Measurements from ENCODE around the gene ZIC1. TPM values are rescaled to one million over a fixed set of nuclear protein-coding genes. Genes with fewer than 3 reads are reported as not detected.

The ZIC1 gene
- total RNA-seq, 1 donor from 2014 or later: 12.8 TPM

- Mint-ChIP-seq H3K27ac (ENCODE audit: unreplicated experiment) (peak overlapping the region; percentile 87), H3K36me3 (ENCODE audit: low read depth) (peaks cover 8% of the 10 kb centered on the region), H3K4me3 (ENCODE audit: unreplicated experiment) (peak overlapping the region; percentile 64), H3K27me3 (ENCODE audit: low read depth) (peaks cover 53% of the 10 kb centered on the region), H3K4me1 (ENCODE audit: low read depth) (peaks cover 50% of the 10 kb centered on the region), H3K9me3 (ENCODE audit: low read depth) (no peaks in the 10 kb centered on the region)
- DNase-seq (ENCODE audit: low spot score): no peak
- TF ChIP-seq, protein P1, sequence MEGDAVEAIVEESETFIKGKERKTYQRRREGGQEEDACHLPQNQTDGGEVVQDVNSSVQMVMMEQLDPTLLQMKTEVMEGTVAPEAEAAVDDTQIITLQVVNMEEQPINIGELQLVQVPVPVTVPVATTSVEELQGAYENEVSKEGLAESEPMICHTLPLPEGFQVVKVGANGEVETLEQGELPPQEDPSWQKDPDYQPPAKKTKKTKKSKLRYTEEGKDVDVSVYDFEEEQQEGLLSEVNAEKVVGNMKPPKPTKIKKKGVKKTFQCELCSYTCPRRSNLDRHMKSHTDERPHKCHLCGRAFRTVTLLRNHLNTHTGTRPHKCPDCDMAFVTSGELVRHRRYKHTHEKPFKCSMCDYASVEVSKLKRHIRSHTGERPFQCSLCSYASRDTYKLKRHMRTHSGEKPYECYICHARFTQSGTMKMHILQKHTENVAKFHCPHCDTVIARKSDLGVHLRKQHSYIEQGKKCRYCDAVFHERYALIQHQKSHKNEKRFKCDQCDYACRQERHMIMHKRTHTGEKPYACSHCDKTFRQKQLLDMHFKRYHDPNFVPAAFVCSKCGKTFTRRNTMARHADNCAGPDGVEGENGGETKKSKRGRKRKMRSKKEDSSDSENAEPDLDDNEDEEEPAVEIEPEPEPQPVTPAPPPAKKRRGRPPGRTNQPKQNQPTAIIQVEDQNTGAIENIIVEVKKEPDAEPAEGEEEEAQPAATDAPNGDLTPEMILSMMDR (IDR thresholded peaks at IDR 0.05): no peak
These were observed 3.9 kb downstream of the ZIC1 start for GRCh38 chr3:147412917-147413685.

GRCh38 chr3:147413686-147414389 is 4.7 kb downstream of the ZIC1 start:
- DNase-seq (ENCODE audit: low spot score): no peak

GRCh38 chr3:147414390-147415138 is 5.4 kb downstream of the ZIC1 start:
- peak overlapping the region; percentile 29 for H3K4me3 Mint-ChIP-seq (ENCODE audit: unreplicated experiment)
- no peak overlapping the region for H3K27ac Mint-ChIP-seq (ENCODE audit: unreplicated experiment)
- peaks cover 8% of the 10 kb centered on the region for H3K36me3 Mint-ChIP-seq (ENCODE audit: low read depth)
- DNase-seq (ENCODE audit: low spot score): no peak
- no peaks in the 10 kb centered on the region for H3K9me3 Mint-ChIP-seq (ENCODE audit: low read depth)
- peaks cover 46% of the 10 kb centered on the region for H3K27me3 Mint-ChIP-seq (ENCODE audit: low read depth)
- TF ChIP-seq, protein P1 (IDR thresholded peaks at IDR 0.05): no peak
- H3K4me1 Mint-ChIP-seq (ENCODE audit: low read depth): peaks cover 51% of the 10 kb centered on the region

More at GRCh38 chr3:147413686-147414389, 4.7 kb downstream of the ZIC1 start:
- Mint-ChIP-seq H3K36me3 (ENCODE audit: low read depth) (peaks cover 8% of the 10 kb centered on the region), H3K4me3 (ENCODE audit: unreplicated experiment) (peak overlapping the region; percentile 64), H3K9me3 (ENCODE audit: low read depth) (no peaks in the 10 kb centered on the region), H3K4me1 (ENCODE audit: low read depth) (peaks cover 48% of the 10 kb centered on the region), H3K27me3 (ENCODE audit: low read depth) (peaks cover 50% of the 10 kb centered on the region), H3K27ac (ENCODE audit: unreplicated experiment) (peak overlapping the region; percentile 87)
- TF ChIP-seq, protein P1 (IDR thresholded peaks at IDR 0.05): no peak

DNA sequence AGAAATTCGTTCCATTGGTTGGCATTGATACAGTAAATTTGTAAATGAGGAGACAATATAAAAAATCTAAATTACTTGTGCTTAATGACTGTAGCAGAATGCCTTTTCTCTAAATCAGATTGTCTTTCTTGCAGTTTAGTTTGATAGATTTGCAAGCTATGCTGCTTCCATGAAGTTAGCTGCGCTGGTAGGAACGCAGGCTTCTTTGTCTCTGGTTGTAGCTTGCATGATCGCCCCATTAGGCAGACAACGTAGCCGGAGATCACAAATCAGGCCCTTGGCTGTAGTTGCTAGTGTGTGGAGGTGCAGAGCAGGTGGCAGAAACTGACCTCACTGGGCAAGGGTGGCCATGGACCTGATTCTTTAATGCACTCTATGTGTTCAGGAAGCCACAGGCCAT is 6.1 kb downstream of the ZIC1 start:
- TF ChIP-seq, protein P1 (IDR thresholded peaks at IDR 0.05): no peak
- peaks cover 54% of the 10 kb centered on the region for H3K4me1 Mint-ChIP-seq (ENCODE audit: low read depth)
- no peaks in the 10 kb centered on the region for H3K9me3 Mint-ChIP-seq (ENCODE audit: low read depth)
- H3K36me3 Mint-ChIP-seq (ENCODE audit: low read depth): peaks cover 8% of the 10 kb centered on the region
- H3K27me3 Mint-ChIP-seq (ENCODE audit: low read depth): peaks cover 53% of the 10 kb centered on the region
- no peak overlapping the region for H3K4me3 Mint-ChIP-seq (ENCODE audit: unreplicated experiment)
- peak overlapping the region; percentile 62 for H3K27ac Mint-ChIP-seq (ENCODE audit: unreplicated experiment)
- DNase-seq (ENCODE audit: low spot score): no peak

DNA sequence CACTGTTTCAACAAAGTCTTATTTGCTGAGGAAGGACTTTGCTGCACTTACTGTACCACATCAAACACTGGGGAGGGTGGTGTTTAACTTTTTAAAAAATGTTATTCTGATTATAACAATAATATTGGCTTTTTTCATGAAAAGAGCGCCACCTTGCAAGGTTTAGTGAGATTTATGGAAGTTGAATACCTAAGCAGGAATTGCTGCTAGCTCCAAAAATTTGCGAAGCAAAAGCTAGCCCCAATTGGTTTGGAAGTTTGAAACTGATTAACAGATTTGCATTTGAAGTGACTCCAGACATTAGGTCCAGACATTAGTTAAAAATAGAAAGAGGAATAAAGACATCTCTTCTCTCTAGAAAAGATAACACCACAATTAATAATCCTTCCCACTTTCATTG is 6.7 kb downstream of the ZIC1 start:
- no peak for DNase-seq (ENCODE audit: low spot score)
- Mint-ChIP-seq H3K9me3 (ENCODE audit: low read depth) (no peaks in the 10 kb centered on the region), H3K36me3 (ENCODE audit: low read depth) (peaks cover 8% of the 10 kb centered on the region), H3K27me3 (ENCODE audit: low read depth) (peaks cover 53% of the 10 kb centered on the region), H3K4me1 (ENCODE audit: low read depth) (peaks cover 50% of the 10 kb centered on the region), H3K27ac (ENCODE audit: unreplicated experiment) (no peak overlapping the region), H3K4me3 (ENCODE audit: unreplicated experiment) (no peak overlapping the region)
- TF ChIP-seq, protein P1 (IDR thresholded peaks at IDR 0.05): peak; percentile 53
